ENCODE data around the gene OR8K3.

OR8K3 gene

GRCh38 chr11:56314844-56315243 lies at the start of gene OR8K3:
OR8K3 (plus strand) TSS chr11:56315144; CDS start chr11:56318307, 3,163 bp downstream.
- DNase-seq: no peak

GRCh38 chr11:56271092-56271491 lies 43.9 kb upstream of the OR8K3 start:
- DNase-seq: no peak

DNA sequence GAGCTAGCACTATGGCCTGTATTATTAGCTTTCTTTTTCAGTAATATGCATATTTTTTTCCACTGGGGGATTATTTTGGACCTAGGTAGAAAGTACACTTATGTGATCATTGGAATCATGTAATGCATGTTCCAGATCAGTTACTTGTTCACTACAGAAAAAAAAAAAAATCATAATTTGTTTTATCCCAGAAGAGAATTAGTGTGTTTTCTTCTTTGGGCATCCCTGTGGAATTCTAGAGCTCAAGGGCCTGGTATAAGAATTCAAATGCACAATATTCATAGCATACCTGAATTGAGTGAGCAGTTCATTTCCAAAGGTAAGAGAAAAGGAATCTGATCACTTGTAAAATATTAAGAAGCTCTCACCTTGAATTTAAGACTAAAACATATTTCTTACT lies 41.1 kb upstream of the OR8K3 start, which contains the start of gene OR5T1:
TSS of gene OR5T1 (plus strand) at position 301 of the 400 bp plus-strand sequence. CDS start 1,485 bp downstream, outside the sequence.
- DNase-seq: no peak

DNA sequence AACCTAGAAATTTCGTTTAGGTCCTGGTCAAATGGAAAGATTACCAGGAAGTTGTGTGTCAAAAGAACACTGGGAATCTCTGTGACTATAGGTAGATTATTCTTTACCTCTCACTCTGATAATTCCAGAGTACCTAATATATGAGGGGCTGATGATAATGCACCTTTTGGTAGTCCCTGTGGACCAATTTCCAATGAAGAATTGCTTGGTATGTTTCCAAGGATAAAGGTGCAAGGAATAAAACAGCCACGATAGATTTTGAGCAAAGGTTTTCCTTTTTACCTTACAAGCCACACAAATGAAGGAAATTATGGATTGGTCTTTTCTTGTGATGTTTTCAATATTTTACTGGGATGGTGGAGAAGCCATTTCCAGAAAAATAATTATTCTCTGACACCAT lies 22.8 kb upstream of the OR8K3 start, which contains the start of gene OR8H1:
TSS of gene OR8H1 (minus strand) at position 101 of the 400 bp plus-strand sequence. CDS start 1,192 bp downstream, outside the sequence.
- no peak for DNase-seq

DNA sequence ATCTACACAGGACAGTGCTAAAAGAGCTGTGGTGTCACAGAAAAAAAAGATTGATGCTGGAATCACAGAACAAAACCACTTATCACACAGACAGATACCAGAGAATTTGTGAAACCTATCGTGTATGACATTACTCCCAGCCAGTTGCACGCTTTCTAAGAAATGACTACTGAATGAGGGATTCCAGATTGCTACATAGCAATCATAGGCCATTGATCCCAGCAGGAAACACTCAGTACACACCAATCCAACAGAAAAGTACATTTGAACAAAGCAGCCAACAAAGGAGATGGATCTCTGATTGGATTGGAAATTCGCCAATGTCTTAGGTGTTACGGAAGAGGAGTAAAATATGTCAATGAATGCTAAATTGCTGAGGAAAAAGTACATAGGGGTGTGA lies 18.0 kb upstream of the OR8K3 start:
- no peak for DNase-seq

- no peak for DNase-seq
These were observed 7.1 kb upstream of the OR8K3 start for GRCh38 chr11:56307836-56308235.

DNA sequence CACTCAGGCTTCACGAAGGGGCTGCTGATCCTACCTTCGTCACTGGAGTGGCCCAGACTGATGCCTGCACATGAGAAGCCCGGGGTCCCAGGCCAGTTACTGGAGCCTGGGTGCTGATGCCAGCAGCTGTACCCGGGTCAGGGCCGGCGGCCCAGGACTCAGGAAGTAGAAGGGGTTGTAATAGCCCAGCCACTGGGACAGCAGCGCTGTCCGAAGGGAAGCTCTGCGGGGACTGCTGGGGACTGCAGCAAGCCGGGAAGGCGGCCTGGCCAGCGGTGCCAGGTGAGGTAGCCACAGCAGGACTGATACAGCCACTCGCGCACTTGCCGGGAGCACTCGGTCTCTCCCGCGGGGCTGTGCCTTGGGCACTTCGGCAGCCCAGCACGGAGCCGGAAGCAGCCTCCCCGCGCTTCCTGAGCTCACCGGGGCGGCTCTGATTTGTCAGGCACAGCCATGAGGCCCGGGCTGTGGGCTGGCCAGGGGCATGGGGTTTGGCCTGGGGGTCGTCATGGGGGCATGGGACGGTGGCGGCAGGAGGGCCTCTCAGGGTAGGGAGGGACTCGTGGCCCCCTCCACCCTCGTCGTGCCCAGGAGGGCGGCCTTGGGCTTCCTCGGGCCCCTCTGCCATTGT lies 17.0 kb downstream of the OR8K3 start:
- DNase-seq: no peak

GRCh38 chr11:56333156-56333555 lies 18.2 kb downstream of the OR8K3 start:
- no peak for DNase-seq

GRCh38 chr11:56340289-56340688 lies 25.3 kb downstream of the OR8K3 start:
- no peak for DNase-seq

DNA sequence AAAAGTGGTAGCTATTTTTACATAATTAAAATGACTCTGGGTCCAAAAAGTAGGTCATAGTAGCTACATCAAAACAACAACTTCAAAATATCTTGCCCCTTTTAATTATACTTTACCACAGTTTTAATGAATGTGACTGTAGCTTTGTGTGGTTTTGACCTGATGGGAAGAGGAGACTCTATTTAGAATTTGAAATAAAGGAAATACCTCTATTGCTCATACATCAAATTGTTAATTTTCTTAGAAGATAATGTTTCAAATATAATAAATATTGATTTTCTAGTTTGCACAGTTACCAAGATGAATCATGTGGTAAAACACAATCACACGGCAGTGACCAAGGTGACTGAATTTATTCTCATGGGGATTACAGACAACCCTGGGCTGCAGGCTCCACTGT lies 30.8 kb downstream of the OR8K3 start, which contains the start of gene OR8K1:
TSS of gene OR8K1 (plus strand) at position 301 of the 400 bp plus-strand sequence. CDS start at position 301, 0 bp downstream.
- no peak for DNase-seq

- no peak for DNase-seq
These were observed 39.0 kb downstream of the OR8K3 start, which contains the start of gene OR8J1 for GRCh38 chr11:56353991-56354390. OR8J1 (plus strand) TSS chr11:56354291; CDS start chr11:56360247, 5,956 bp downstream.
